Stimulated activated CD4-positive, alpha-beta T cell treated with anti-CD3 and anti-CD28 coated beads, Interleukin-2, amount 100 ng/mL, for 24 hours (primary cell): ENCODE measurements around the gene POR.
"Not testable (repeated sequence)": the region's sequence is repeated elsewhere in the genome, so short reads cannot be mapped to it uniquely, and the experiment has no call there.

ENCODE experiments used
- DNase-seq, 2 donors: peaks; one replicate each; pipeline ENCODE4 v3.0.0-alpha.2; 2020

The POR gene

DNA sequence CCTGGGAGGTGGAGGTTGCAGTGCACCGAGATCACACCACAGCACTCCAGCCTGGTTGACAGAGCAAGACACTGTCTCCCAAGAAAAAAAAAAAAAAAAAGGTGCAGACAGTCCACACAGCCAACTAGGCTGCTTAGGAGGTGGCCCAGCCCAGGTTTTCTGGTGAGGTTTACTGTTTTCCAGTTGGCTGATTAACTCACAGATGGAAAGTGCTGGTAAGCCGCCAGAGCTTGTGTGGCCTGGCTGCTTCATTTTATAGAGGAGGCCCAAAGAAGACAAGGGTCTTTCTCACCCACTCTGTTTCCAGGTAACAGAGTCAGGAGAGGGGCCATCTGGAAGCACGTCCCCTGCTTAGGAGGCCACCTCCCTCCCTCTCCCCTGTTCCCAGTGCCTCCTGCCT lies 29.9 kb upstream of the POR start:
- no peak for DNase-seq

DNA sequence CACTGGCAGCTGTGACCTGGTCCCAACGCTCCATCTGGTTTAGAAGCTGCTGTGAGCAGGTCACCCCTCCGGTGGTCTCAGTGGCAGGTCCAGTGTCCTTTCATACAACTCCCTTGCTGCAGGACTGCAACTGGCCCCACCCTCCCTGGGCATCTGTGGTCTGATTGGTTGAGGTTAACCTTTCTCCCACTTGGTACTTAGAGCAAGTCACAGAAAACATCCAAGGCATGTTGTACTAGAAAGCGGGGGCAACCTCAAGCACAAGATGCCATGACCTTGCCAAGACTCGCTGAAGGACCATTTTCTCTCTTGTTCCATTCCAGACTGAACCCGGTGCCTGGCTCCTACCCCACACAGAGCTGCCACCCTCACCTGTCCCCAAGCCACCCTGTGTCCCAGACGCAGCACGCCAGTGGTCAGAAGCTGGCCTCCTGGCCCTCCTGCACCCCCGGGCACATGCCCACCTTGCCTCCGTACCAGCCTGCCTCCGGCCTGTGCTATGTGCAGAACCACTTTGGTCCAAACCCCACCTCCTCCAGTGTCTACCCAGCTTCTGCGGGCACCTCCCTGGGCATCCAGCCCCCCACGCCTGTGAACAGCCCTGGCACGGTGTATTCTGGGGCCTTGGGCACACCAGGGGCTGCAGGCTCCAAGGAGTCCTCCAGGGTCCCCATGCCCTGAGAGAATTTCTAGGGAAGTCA lies 27.1 kb upstream of the POR start:
- DNase-seq, result no peak

GRCh38 chr7:75888464-75889222 lies 26.3 kb upstream of the POR start:
- DNase-seq, result no peak

DNA sequence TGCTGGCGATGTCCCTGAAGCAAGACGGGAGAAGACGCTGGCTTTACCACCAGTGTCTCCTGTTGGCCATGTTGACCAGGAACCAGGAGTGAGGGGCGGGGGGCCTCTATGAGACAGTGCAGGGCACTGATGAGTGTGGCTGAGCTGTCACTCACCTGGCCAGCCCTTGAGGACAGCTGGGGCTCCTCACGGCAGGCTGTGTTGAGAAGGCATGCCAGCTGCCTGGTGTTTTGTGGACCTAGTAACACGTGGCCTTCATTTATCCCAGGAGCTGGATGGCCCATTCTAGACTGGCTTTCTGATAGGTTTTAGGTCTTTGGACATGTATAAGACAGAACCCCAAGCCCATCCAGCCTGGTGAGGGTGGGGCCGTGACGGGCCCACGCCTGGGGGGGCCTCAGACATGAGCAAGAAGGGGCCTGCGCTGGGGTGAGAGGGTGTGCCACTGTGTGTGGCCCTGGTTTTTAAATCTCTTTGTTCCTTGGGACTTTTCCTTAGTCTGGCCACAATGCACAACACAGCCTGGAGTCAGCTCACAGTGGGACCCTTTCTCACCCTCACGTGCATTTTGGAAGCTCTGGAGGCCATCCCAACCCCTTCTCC lies 25.6 kb upstream of the POR start:
- DNase-seq, result no peak

DNA sequence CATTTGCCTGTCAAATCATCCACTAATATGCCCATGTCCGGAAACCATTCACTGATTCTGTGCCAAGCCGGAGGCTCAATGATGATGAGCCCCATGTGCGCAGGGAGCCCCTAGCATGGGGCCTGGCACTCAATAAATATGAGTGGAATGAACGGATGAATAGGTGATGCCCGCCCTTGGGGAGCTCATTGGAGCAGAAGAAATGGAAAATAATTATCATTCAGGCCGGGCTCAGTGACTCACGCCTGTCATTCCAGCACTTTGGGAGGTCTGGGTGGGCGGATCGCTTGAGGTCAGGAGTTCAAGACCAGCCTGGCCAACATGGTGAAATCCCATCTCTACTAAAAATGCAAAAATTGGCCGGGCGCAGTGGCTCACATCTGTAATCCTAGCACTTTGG lies 25.1 kb upstream of the POR start:
- no peak for DNase-seq

DNA sequence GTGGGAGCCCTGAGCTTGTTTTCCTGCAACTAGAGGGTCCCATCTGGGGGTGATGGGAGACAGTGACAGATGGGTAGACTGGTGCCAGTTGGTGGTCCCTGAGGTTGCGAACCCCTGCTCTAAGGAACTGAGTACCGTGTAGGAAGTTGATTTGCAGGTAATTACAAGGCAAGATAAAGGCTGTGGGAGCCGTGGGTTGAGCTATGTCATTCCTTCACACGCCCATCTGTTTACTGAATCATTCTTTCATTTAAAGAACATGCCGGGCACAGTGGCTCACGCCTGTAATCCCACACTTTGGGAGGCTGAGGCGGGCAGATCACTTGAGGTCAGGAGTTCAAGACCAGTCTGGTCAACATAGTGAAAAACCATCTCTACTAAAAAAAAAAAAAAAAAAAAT lies 23.7 kb upstream of the POR start:
- not testable (repeated sequence) for DNase-seq

- DNase-seq, result no peak
These were observed 23.0 kb upstream of the POR start for GRCh38 chr7:75891815-75892411.

DNA sequence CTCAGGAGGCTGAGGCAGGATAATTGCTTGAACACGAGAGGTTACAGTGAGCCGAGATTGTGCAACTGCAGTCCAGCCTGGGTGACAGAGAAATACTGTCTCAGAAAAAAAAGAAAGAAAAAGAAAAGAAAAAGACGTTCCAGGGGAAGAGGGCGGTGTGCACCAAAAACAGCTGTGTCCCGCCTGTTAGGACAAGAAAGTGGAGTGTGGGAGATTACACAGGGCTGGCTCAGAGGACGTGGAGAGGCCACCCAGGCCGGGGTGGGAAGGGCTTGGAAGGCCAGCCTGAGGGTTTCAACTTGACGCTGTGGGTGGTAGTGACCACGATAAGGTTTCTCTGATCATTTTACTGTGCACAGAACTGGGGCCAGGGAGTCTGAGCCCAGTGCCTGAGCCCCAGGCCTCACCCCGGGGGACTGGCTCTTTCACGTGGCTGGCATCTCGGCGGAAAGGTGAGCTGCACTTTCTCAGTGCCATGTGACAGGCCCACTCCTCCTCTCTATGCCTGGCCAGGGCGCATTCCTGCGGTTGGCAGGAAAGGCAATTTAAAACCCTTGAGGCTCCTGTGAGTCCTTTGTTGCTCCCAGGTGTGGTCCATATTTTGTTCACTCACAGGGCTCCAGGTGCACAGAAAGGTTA lies 22.2 kb upstream of the POR start:
- no peak for DNase-seq

GRCh38 chr7:75896803-75897327 lies 18.1 kb upstream of the POR start:
- DNase-seq, result no peak

GRCh38 chr7:75900617-75901315 lies 14.2 kb upstream of the POR start:
- DNase-seq, result no peak

DNA sequence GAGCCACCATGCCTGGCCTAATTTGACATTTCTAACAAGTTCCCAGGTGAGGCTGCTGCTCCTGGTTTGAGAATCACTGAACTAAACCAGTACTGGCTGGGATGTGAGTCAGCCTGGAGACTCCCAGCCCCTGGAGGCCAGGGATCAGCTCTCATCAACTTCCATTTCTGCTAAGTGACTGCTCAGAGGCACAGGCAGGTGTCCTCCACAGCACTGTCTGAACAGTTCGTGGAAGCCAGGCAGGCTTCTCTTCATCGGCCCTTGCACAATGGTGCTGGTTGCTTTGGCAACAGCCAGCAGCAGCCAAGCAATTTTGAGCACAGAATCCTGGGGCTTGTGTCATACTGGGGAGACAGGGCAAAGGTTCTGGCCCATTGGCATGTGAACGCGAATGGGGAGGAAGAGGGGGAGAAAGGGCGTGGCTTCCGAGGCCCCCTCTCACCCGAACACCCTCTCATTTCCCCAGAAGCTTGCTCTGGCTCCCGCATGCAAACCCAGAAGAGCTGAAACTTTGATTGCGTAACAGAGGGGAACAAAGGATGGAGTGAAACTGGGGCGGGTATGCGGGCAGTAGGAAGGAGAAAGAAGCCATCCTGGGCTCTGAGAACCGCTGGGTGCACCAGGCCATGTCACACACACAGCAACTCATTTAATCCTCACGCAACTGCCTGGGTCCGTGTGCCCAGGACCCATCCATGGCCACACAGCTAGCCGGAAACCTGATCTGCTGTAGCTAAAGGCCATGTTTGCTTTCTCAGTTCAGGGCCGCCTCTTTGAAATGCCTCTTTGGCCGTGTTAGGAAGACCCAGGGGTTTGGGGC lies 9.0 kb upstream of the POR start:
- no peak for DNase-seq

DNA sequence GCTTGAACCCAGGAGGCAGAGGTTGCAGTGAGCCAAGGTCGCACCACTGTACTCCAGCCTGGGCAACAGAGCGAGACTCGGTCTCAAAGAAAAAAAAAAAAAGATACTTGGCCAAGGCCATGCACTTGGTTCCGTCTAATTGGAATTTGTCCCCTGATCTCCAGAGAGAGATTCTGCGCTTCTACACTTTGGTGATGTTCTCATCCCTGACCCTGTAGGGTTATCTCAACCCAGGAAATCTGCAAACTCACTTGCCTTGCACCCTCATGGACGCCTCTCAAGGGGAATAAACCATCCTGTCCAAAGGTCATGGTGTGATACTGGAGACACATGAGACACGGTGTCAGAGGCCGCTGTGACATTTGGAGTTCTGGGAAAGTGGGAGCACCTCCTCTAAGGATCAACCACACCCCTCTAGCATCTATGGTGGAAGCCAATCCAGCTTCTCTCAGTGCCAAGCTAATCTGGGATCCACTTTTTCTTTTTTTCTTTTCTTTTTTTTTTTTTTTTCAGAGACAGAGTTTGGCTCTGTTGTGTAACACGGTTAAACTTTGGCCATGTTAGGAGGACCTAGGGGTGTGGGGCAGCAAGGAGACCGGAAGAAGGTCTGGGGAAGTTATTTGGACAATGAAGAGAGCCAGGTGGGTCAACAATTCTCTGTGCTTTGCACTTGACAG lies 7.8 kb upstream of the POR start:
- no peak for DNase-seq

GRCh38 chr7:75907668-75908039 lies 7.3 kb upstream of the POR start:
- not testable (repeated sequence) for DNase-seq

GRCh38 chr7:75909521-75910132 lies 5.3 kb upstream of the POR start:
- no peak for DNase-seq

DNA sequence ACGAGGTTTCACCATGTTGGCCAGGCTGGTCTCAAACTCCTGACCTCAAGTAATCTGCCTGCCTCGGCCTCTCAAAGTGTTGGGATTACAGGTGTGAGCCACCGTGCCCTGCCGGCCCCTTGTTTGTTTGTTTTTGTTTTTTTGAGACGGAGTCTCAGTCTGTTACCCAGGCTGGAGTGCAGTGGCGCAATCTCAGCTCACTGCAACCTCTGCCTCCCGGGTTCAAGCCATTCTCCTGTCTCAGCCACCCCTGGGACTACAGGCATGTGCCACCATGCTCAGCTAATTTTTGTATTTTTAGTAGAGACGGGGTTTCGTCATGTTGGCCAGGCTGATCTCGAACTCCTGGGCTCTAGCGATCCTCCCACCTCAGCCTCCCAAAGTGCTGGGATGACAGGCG lies 3.8 kb upstream of the POR start:
- DNase-seq, result not testable (repeated sequence)

GRCh38 chr7:75913437-75913836 lies 1.5 kb upstream of the POR start:
- DNase-seq, result no peak

DNA sequence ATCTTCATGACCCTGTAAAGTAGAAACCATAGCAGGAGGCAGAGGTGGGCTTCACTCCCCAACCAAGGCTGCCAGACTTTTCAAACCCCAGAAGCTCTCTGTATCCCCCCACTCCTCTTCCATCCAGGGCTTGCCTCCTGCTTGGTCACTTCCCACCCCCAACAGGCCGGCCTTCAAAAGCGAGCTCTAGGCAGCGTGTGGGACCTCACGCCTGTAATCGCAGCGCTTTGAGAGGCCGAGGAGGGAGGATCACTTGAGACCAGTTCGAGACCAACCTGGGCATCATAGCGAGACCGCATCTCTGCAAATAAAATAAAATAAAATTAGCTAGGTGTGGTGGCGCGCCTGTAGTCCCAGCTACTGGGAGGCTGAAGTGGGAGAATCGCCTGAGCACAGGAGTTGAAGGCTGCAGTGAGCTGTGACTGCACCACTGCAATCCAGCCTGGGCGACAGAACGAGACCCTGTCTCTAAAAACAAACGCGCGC lies 743 bp upstream of the POR start:
- no peak for DNase-seq

DNA sequence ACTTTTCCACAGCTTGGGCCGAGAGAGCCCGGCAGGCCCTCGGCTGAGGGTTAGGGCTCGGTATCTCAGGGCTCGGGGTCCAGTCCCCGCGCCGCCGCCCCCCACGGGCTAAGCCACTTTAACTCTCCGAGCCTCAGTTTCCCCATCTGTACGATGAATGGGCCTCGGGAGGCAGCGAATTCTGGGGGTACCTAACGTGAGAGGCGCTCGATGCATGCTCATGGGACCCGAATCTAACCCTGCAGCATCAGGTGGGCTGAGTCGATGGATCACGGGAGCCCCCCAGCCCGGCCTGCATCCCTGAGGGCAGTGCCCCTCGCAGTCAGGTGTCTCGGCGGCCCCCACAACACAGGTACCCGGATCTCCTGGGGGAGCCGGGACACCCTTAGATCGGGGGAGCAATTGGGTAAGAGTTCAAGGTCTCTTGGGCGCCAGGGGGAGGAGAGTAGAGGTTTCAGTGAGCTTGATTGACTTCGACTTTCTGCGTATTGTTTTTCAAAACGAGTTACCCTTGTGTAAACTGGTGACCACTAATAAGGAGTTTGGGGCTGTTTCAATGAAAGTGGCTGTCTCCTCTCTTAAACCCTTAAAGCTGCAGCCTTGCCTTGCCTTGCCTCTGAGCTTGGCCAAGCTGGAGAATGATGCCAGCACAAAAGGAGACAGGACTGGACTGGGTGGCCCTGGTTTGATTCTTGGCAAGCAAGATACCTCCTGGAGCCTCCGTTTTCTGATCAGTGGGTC lies 631 bp downstream of the POR start:
- peak; percentile 13 to 25 for DNase-seq

DNA sequence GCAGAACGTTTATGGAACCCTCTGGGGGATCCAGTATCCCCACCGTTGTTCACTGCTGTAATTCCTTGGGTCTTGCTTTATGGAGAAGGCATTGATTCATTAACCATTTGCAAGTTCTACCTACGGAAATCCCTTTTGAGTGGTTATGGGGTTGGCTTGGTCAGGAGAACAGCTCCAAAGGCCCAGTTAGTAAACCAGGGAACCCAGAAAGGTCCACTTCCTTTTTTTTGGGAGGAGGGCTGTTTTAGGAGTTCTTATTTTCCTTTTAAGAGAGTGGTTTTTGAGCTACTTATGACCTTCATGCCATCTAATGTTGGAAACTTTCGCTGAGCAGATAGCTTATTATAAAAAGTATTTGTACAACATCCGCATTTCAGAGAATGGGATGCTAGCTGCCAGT lies 1.3 kb downstream of the POR start:
- no peak for DNase-seq
